HCT116 (cell line): ENCODE data around the gene IL15.

Source experiments
- CBX3 ChIP-seq: IDR thresholded peaks from 2 replicates; pipeline ENCODE4 v1.6.1; 2012; ENCODE audit warnings: low read depth
- CTCF ChIP-seq, 3 experiments: fragments of 200-600 bp in 1 of 3; sonication (generic) in 1 of 3; IDR thresholded peaks in 2 of 3; conservative IDR thresholded peaks in 1 of 3; 2 replicates each; pipeline ENCODE4 v1.5.1; 2012 to 2017; ENCODE audit warnings: low read depth in 2 of 3, low read length in 2 of 3, antibody characterized with exemption in 1 of 3, borderline replicate concordance in 1 of 3, control low read depth in 1 of 3, mild to moderate bottlenecking in 1 of 3, mixed read lengths in 1 of 3, mixed run types in 1 of 3, moderate library complexity in 1 of 3; ENCODE audit not compliant: insufficient read depth in 1 of 3
- EZH2 ChIP-seq: fragments of 200-600 bp; sonication (generic); IDR thresholded peaks from 2 replicates; pipeline ENCODE4 v1.6.1; 2017; ENCODE audit warnings: antibody characterized with exemption, mixed run types
- EZH2phosphoT487 ChIP-seq: fragments of 200-600 bp; IDR thresholded peaks from 2 replicates; pipeline ENCODE4 v1.6.1; 2018; ENCODE audit warnings: antibody characterized with exemption, borderline replicate concordance
- JUND ChIP-seq: IDR thresholded peaks from 2 replicates; pipeline ENCODE4 v1.6.1; 2012
- POLR2A ChIP-seq: IDR thresholded peaks from 2 replicates; pipeline ENCODE4 v1.7.0; 2011; ENCODE audit warnings: borderline replicate concordance; ENCODE audit not compliant: insufficient read depth, insufficient read length; ENCODE audit errors: extremely low read depth
- REST ChIP-seq: IDR thresholded peaks from 2 replicates; pipeline ENCODE4 v1.6.1; 2012; ENCODE audit warnings: low read depth
- YY1 ChIP-seq: IDR thresholded peaks from 2 replicates; pipeline ENCODE4 v1.6.1; 2011; ENCODE audit warnings: low read length, low read depth, moderate library complexity, mild to moderate bottlenecking; ENCODE audit not compliant: insufficient replicate concordance; ENCODE audit errors: extremely low read depth

GRCh38 chr4:141686146-141686775, 49.9 kb downstream of the IL15 start:
- TF ChIP-seq JUND = peak; percentile 52; the same call in 1 of the 2 replicates
- no peak for TF ChIP-seq REST
- peak; percentile 13; the same call in 1 of the 2 replicates for TF ChIP-seq CBX3
- no peak for TF ChIP-seq YY1
- TF ChIP-seq POLR2A = no peak
- TF ChIP-seq CTCF (IDR thresholded peaks at IDR 0.05 in 2 of 3, conservative IDR thresholded peaks at IDR 0.05 in 1 of 3; ENCODE audit: borderline replicate concordance in 1 of 3, insufficient read depth in 1 of 3, low read depth in 2 of 3, low read length in 2 of 3) = no peak
- no peak for TF ChIP-seq EZH2
- TF ChIP-seq EZH2phosphoT487 = no peak
